Astrocyte of the spinal cord (primary cell): ENCODE measurements around the gene NBPF3.
"Not testable (repeated sequence)": the region's sequence is repeated elsewhere in the genome, so short reads cannot be mapped to it uniquely, and the experiment has no call there.

Experiments
- DNase-seq: peaks from one replicate; pipeline ENCODE4 v3.0.0; 2011; ENCODE audit warnings: low read depth, low spot score
- H3K4me3 ChIP-seq: 2 replicates; pipeline ENCODE4 v1.5.1; 2011; ENCODE audit warnings: low read depth, mild to moderate bottlenecking, low read length, moderate library complexity
- CTCF ChIP-seq: IDR thresholded peaks from 2 replicates; pipeline ENCODE4 v1.5.1; 2012; ENCODE audit warnings: low read depth, mild to moderate bottlenecking, low read length, inconsistent platforms
- in situ Hi-C: cut with HindIII; loops from 2 replicates; pipeline ENCODE4 v1.10.0; 2017; ENCODE audit warnings: low sequenced_read_pairs

NBPF3 gene

GRCh38 chr1:21469581-21469980 lies 29.6 kb downstream of the NBPF3 start:
- DNase-seq = no peak
- TF ChIP-seq CTCF = no peak
- no peak overlapping the region for H3K4me3 ChIP-seq
- in situ Hi-C loops = no loop called here

GRCh38 chr1:21472861-21473260 lies 32.9 kb downstream of the NBPF3 start:
- in situ Hi-C loops = no loop called here
- H3K4me3 ChIP-seq = no peak overlapping the region
- TF ChIP-seq CTCF = no peak
- no peak for DNase-seq

GRCh38 chr1:21478356-21478755 lies 38.4 kb downstream of the NBPF3 start:
- no peak for TF ChIP-seq CTCF
- no peak for DNase-seq
- in situ Hi-C loops = no loop called here
- H3K4me3 ChIP-seq = no peak overlapping the region

GRCh38 chr1:21483881-21484280 lies 43.9 kb downstream of the NBPF3 start:
- H3K4me3 ChIP-seq, DNase-seq, in situ Hi-C loops: not testable (repeated sequence)

GRCh38 chr1:21489146-21489545 lies 49.2 kb downstream of the NBPF3 start:
- no peak for TF ChIP-seq CTCF
- DNase-seq = no peak
- no peak overlapping the region for H3K4me3 ChIP-seq
- in situ Hi-C loops = no loop called here

- no peak overlapping the region for H3K4me3 ChIP-seq
- peak; percentile 69 for TF ChIP-seq CTCF
- DNase-seq = peak; percentile 53
- in situ Hi-C loops = no loop called here
These were observed 51.0 kb downstream of the NBPF3 start for GRCh38 chr1:21490774-21491487.

- TF ChIP-seq CTCF = no peak
- DNase-seq = no peak
These were observed 51.8 kb downstream of the NBPF3 start for GRCh38 chr1:21491488-21492355.

More at GRCh38 chr1:21491488-21492355, 51.8 kb downstream of the NBPF3 start:
- no peak overlapping the region for H3K4me3 ChIP-seq
- in situ Hi-C loops = no loop called here
